Measurements from ENCODE around the gene UNC5A.

The UNC5A gene

GRCh38 chr5:176822793-176823481 lies 12.6 kb downstream of the UNC5A start:
- H3K79me2 ChIP-seq (ENCODE audit: control insufficient read depth, insufficient read depth, low read length, poor library complexity): no peaks in the 10 kb centered on the region
- H3K9me3 ChIP-seq (ENCODE audit: insufficient read depth, low read depth, low read length): no peaks in the 10 kb centered on the region

GRCh38 chr5:176823869-176824412 lies 13.6 kb downstream of the UNC5A start:
- no CpG with 5 or more reads among the region's 20 CpGs for WGBS (ENCODE audit: extremely low coverage, insufficient coverage, insufficient read length)
- no peak overlapping the region for H3K27ac ChIP-seq (ENCODE audit: low read depth, low read length)

More at GRCh38 chr5:176822793-176823481, 12.6 kb downstream of the UNC5A start:
- H3K27ac ChIP-seq (ENCODE audit: low read depth, low read length): no peak overlapping the region
- H3K4me3 ChIP-seq (ENCODE audit: low read depth, low read length): no peak overlapping the region
- no peak overlapping the region for H3K23ac ChIP-seq (ENCODE audit: low read length)
- H2BK120ac ChIP-seq (ENCODE audit: insufficient read depth, low read length, poor library complexity): no peak overlapping the region
- no peak overlapping the region for H4K12ac ChIP-seq (ENCODE audit: low read depth, low read length)
- H3K4ac ChIP-seq (ENCODE audit: low read depth, low read length): no peak overlapping the region
- H4K91ac ChIP-seq (ENCODE audit: low read depth, low read length): no peak overlapping the region
- no peak overlapping the region for H2AFZ ChIP-seq (ENCODE audit: insufficient read depth, low read length, poor library complexity)
- no peaks in the 10 kb centered on the region for H3K4me1 ChIP-seq (ENCODE audit: control insufficient read depth in 1 of 2, insufficient read depth in 2 of 2, low read length in 2 of 2)
- H4K8ac ChIP-seq (ENCODE audit: low read depth, low read length): no peak overlapping the region
- H2BK12ac ChIP-seq (ENCODE audit: low read length): no peak overlapping the region
- H2AK5ac ChIP-seq (ENCODE audit: low read length): no peak overlapping the region
- no peak overlapping the region for H3K4me2 ChIP-seq (ENCODE audit: low read length)
- DNase-seq: no peak
- no peak overlapping the region for H3K18ac ChIP-seq (ENCODE audit: low read length)
- H3K14ac ChIP-seq (ENCODE audit: low read length): no peak overlapping the region
- WGBS (ENCODE audit: extremely low coverage, insufficient coverage, insufficient read length): no CpG with 5 or more reads among the region's 21 CpGs
- no peaks in the 10 kb centered on the region for H3K36me3 ChIP-seq (ENCODE audit: control insufficient read depth in 1 of 2, insufficient read depth in 2 of 2, low read length in 2 of 2)
- peaks cover 8% of the 10 kb centered on the region for H3K27me3 ChIP-seq (ENCODE audit: insufficient read depth, low read length)
- no peak overlapping the region for H2BK5ac ChIP-seq (ENCODE audit: low read depth, low read length, poor library complexity)
- no peaks in the 10 kb centered on the region for H3K79me1 ChIP-seq (ENCODE audit: low read length)
- no peak overlapping the region for H3K9ac ChIP-seq (ENCODE audit: low read length)

GRCh38 chr5:176824604-176825003 lies 14.2 kb downstream of the UNC5A start:
- Histone ChIP-seq H3K4me3 (ENCODE audit: low read depth, low read length) (peak overlapping the region; percentile 31), H2AFZ (ENCODE audit: insufficient read depth, low read length, poor library complexity) (no peak overlapping the region), H3K14ac (ENCODE audit: low read length) (no peak overlapping the region), H3K9ac (ENCODE audit: low read length) (no peak overlapping the region), H2BK5ac (ENCODE audit: low read depth, low read length, poor library complexity) (no peak overlapping the region), H2AK5ac (ENCODE audit: low read length) (no peak overlapping the region), H4K8ac (ENCODE audit: low read depth, low read length) (no peak overlapping the region), H3K79me1 (ENCODE audit: low read length) (no peaks in the 10 kb centered on the region), H3K18ac (ENCODE audit: low read length) (no peak overlapping the region), H3K27me3 (ENCODE audit: insufficient read depth, low read length) (no peaks in the 10 kb centered on the region), H4K12ac (ENCODE audit: low read depth, low read length) (no peak overlapping the region), H3K9me3 (ENCODE audit: insufficient read depth, low read depth, low read length) (no peaks in the 10 kb centered on the region), H2BK120ac (ENCODE audit: insufficient read depth, low read length, poor library complexity) (no peak overlapping the region), H3K79me2 (ENCODE audit: control insufficient read depth, insufficient read depth, low read length, poor library complexity) (no peaks in the 10 kb centered on the region), H3K4me2 (ENCODE audit: low read length) (no peak overlapping the region), H3K36me3 (ENCODE audit: control insufficient read depth in 1 of 2, insufficient read depth in 2 of 2, low read length in 2 of 2) (no peaks in the 10 kb centered on the region), H2BK12ac (ENCODE audit: low read length) (no peak overlapping the region), H3K4ac (ENCODE audit: low read depth, low read length) (no peak overlapping the region), H3K4me1 (ENCODE audit: control insufficient read depth in 1 of 2, insufficient read depth in 2 of 2, low read length in 2 of 2) (no peaks in the 10 kb centered on the region), H3K23ac (ENCODE audit: low read length) (no peak overlapping the region), H3K27ac (ENCODE audit: low read depth, low read length) (no peak overlapping the region), H4K91ac (ENCODE audit: low read depth, low read length) (no peak overlapping the region)
- DNase-seq: no peak
- no CpG with 5 or more reads among the region's 5 CpGs for WGBS (ENCODE audit: extremely low coverage, insufficient coverage, insufficient read length)

More at GRCh38 chr5:176823869-176824412, 13.6 kb downstream of the UNC5A start:
- Histone ChIP-seq H2AFZ (ENCODE audit: insufficient read depth, low read length, poor library complexity) (no peak overlapping the region), H3K4ac (ENCODE audit: low read depth, low read length) (no peak overlapping the region), H2AK5ac (ENCODE audit: low read length) (no peak overlapping the region), H3K14ac (ENCODE audit: low read length) (no peak overlapping the region), H3K4me1 (ENCODE audit: control insufficient read depth in 1 of 2, insufficient read depth in 2 of 2, low read length in 2 of 2) (no peaks in the 10 kb centered on the region), H2BK5ac (ENCODE audit: low read depth, low read length, poor library complexity) (no peak overlapping the region), H3K18ac (ENCODE audit: low read length) (no peak overlapping the region), H3K9ac (ENCODE audit: low read length) (no peak overlapping the region), H3K23ac (ENCODE audit: low read length) (no peak overlapping the region), H3K9me3 (ENCODE audit: insufficient read depth, low read depth, low read length) (no peaks in the 10 kb centered on the region), H3K4me3 (ENCODE audit: low read depth, low read length) (no peak overlapping the region), H4K12ac (ENCODE audit: low read depth, low read length) (no peak overlapping the region), H3K27me3 (ENCODE audit: insufficient read depth, low read length) (no peaks in the 10 kb centered on the region), H3K79me2 (ENCODE audit: control insufficient read depth, insufficient read depth, low read length, poor library complexity) (no peaks in the 10 kb centered on the region), H3K79me1 (ENCODE audit: low read length) (no peaks in the 10 kb centered on the region), H3K36me3 (ENCODE audit: control insufficient read depth in 1 of 2, insufficient read depth in 2 of 2, low read length in 2 of 2) (no peaks in the 10 kb centered on the region), H4K91ac (ENCODE audit: low read depth, low read length) (no peak overlapping the region), H3K4me2 (ENCODE audit: low read length) (no peak overlapping the region), H2BK120ac (ENCODE audit: insufficient read depth, low read length, poor library complexity) (no peak overlapping the region), H2BK12ac (ENCODE audit: low read length) (no peak overlapping the region), H4K8ac (ENCODE audit: low read depth, low read length) (no peak overlapping the region)
- DNase-seq: no peak

GRCh38 chr5:176825234-176825633 lies 14.9 kb downstream of the UNC5A start:
- H3K4me2 ChIP-seq (ENCODE audit: low read length): no peak overlapping the region
- H2BK120ac ChIP-seq (ENCODE audit: insufficient read depth, low read length, poor library complexity): no peak overlapping the region
- H3K4me3 ChIP-seq (ENCODE audit: low read depth, low read length): no peak overlapping the region
- H4K12ac ChIP-seq (ENCODE audit: low read depth, low read length): no peak overlapping the region
- no peaks in the 10 kb centered on the region for H3K27me3 ChIP-seq (ENCODE audit: insufficient read depth, low read length)
- no peak overlapping the region for H3K18ac ChIP-seq (ENCODE audit: low read length)
- no peak overlapping the region for H4K91ac ChIP-seq (ENCODE audit: low read depth, low read length)
- no peaks in the 10 kb centered on the region for H3K79me1 ChIP-seq (ENCODE audit: low read length)
- no peak overlapping the region for H3K4ac ChIP-seq (ENCODE audit: low read depth, low read length)
- no peak overlapping the region for H2AFZ ChIP-seq (ENCODE audit: insufficient read depth, low read length, poor library complexity)
- DNase-seq: no peak
- H3K79me2 ChIP-seq (ENCODE audit: control insufficient read depth, insufficient read depth, low read length, poor library complexity): no peaks in the 10 kb centered on the region
- no CpG with 5 or more reads among the region's 9 CpGs for WGBS (ENCODE audit: extremely low coverage, insufficient coverage, insufficient read length)
- H3K4me1 ChIP-seq (ENCODE audit: control insufficient read depth in 1 of 2, insufficient read depth in 2 of 2, low read length in 2 of 2): no peaks in the 10 kb centered on the region
- no peak overlapping the region for H3K14ac ChIP-seq (ENCODE audit: low read length)
- no peak overlapping the region for H2AK5ac ChIP-seq (ENCODE audit: low read length)
- H3K27ac ChIP-seq (ENCODE audit: low read depth, low read length): no peak overlapping the region
- H2BK5ac ChIP-seq (ENCODE audit: low read depth, low read length, poor library complexity): no peak overlapping the region
- H3K9me3 ChIP-seq (ENCODE audit: insufficient read depth, low read depth, low read length): peaks cover 2% of the 10 kb centered on the region
- no peak overlapping the region for H3K9ac ChIP-seq (ENCODE audit: low read length)
- H3K23ac ChIP-seq (ENCODE audit: low read length): no peak overlapping the region
- no peak overlapping the region for H2BK12ac ChIP-seq (ENCODE audit: low read length)
- no peak overlapping the region for H4K8ac ChIP-seq (ENCODE audit: low read depth, low read length)
- H3K36me3 ChIP-seq (ENCODE audit: control insufficient read depth in 1 of 2, insufficient read depth in 2 of 2, low read length in 2 of 2): no peaks in the 10 kb centered on the region

All from trophoblast cell (in vitro differentiated cells and primary cell).